HG03558 (cell line): ENCODE data around the gene AGRP.

Experiments used
- ATAC-seq: cut with Tn5 transposase; IDR thresholded peaks from one replicate; pipeline ENCODE4 v1.9.1; 2021; ENCODE audit warnings: moderate number of reproducible peaks; ENCODE audit not compliant: unreplicated experiment; ENCODE audit errors: extremely low read depth

The AGRP gene

GRCh38 chr16:67464565-67464964 is 18.8 kb downstream of the AGRP start:
- no peak for ATAC-seq

- ATAC-seq, result no peak
Measured at GRCh38 chr16:67463691-67464090, 19.7 kb downstream of the AGRP start.

- no peak for ATAC-seq
Measured at GRCh38 chr16:67463059-67463458, 20.3 kb downstream of the AGRP start.

- no peak for ATAC-seq
Measured at GRCh38 chr16:67462279-67462655, 21.1 kb downstream of the AGRP start.

- ATAC-seq, result no peak
Measured at GRCh38 chr16:67461600-67462278, 21.6 kb downstream of the AGRP start.

- no peak for ATAC-seq
Measured at GRCh38 chr16:67460961-67461360, 22.4 kb downstream of the AGRP start.

GRCh38 chr16:67460168-67460567 is 23.2 kb downstream of the AGRP start:
- no peak for ATAC-seq

- ATAC-seq, result no peak
Measured at GRCh38 chr16:67459861-67460150, 23.5 kb downstream of the AGRP start.

GRCh38 chr16:67459066-67459860 is 24.1 kb downstream of the AGRP start:
- ATAC-seq, result no peak

- ATAC-seq, result no peak
Measured at GRCh38 chr16:67458121-67458641, 25.2 kb downstream of the AGRP start.

- no peak for ATAC-seq
Measured at GRCh38 chr16:67457611-67458010, 25.7 kb downstream of the AGRP start.

- no peak for ATAC-seq
Measured at GRCh38 chr16:67456391-67457081, 26.8 kb downstream of the AGRP start.

- ATAC-seq, result no peak
Measured at GRCh38 chr16:67454852-67455251, 28.5 kb downstream of the AGRP start.

GRCh38 chr16:67454104-67454503 is 29.2 kb downstream of the AGRP start:
- ATAC-seq, result no peak

- no peak for ATAC-seq
Measured at GRCh38 chr16:67451704-67452435, 31.5 kb downstream of the AGRP start.

- ATAC-seq, result no peak
Measured at GRCh38 chr16:67451061-67451703, 32.2 kb downstream of the AGRP start.

GRCh38 chr16:67449739-67450138 is 33.6 kb downstream of the AGRP start:
- no peak for ATAC-seq

- no peak for ATAC-seq
Measured at GRCh38 chr16:67449336-67449735, 34.0 kb downstream of the AGRP start.

- no peak for ATAC-seq
Measured at GRCh38 chr16:67448580-67448979, 34.8 kb downstream of the AGRP start.

- no peak for ATAC-seq
Measured at GRCh38 chr16:67447508-67448076, 35.8 kb downstream of the AGRP start.
